ENCODE results near the gene PTTG2.

DNA sequence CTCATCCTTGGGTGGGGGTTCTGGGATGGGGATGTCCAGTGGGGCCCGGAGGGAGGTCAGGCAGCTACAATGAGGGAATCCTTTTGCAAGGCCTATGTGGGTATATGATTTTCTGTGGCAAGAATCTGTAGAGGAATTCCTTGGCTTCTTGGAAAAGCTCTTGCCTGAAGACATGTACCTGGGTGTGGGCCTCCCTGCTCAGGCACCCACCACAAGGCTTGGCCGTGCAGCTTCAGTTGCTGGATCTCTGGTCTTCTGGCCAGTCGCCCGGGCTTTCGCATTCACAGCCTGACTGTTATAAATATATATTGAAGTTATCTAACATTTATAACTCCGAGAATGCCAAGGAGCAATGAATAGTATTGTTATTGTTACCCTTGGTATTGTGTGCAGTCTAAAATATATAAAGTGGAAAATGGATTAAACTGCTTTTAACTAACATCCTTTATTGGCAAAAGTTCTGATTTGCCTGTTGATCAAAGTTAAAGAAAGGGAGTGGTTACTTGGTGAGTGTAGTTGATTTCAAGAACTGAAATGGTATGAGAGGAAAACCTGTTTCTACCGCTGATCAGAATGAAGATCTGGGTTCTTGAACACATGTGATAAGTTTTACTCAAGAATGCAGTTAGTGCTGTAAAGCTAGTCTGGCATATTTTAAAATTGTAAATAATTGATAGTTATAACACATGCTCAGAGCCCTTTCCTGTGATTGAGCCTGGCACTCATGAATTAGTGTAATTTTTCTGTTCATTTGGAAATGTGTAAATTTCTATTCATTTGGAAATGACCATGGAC, 36.0 kb downstream of the PTTG2 start:
- TF ChIP-seq YY1 (IDR thresholded peaks at IDR 0.05; ENCODE audit: low read depth) (no peak), EP300 (IDR thresholded peaks at IDR 0.05; ENCODE audit: borderline replicate concordance in 1 of 2, low read depth in 1 of 2, low read length in 1 of 2) (no peak), FOSL2 (IDR thresholded peaks at IDR 0.05; ENCODE audit: borderline replicate concordance, low read depth) (no peak), POLR2AphosphoS5 (IDR thresholded peaks at IDR 0.05; ENCODE audit: low read depth, low read length) (no peak), TEAD4 (IDR thresholded peaks at IDR 0.05; ENCODE audit: borderline replicate concordance, insufficient read depth) (no peak), MXI1 (IDR thresholded peaks at IDR 0.05; ENCODE audit: low read depth, low read length) (no peak), EZH2phosphoT487 (IDR thresholded peaks at IDR 0.05; ENCODE audit: borderline replicate concordance, low read depth) (no peak), JUND (IDR thresholded peaks at IDR 0.05) (no peak)
- TF ChIP-seq, protein P1, sequence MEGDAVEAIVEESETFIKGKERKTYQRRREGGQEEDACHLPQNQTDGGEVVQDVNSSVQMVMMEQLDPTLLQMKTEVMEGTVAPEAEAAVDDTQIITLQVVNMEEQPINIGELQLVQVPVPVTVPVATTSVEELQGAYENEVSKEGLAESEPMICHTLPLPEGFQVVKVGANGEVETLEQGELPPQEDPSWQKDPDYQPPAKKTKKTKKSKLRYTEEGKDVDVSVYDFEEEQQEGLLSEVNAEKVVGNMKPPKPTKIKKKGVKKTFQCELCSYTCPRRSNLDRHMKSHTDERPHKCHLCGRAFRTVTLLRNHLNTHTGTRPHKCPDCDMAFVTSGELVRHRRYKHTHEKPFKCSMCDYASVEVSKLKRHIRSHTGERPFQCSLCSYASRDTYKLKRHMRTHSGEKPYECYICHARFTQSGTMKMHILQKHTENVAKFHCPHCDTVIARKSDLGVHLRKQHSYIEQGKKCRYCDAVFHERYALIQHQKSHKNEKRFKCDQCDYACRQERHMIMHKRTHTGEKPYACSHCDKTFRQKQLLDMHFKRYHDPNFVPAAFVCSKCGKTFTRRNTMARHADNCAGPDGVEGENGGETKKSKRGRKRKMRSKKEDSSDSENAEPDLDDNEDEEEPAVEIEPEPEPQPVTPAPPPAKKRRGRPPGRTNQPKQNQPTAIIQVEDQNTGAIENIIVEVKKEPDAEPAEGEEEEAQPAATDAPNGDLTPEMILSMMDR (IDR thresholded peaks at IDR 0.05) = no peak
- TF ChIP-seq, protein P2, sequence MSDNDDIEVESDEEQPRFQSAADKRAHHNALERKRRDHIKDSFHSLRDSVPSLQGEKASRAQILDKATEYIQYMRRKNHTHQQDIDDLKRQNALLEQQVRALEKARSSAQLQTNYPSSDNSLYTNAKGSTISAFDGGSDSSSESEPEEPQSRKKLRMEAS (IDR thresholded peaks at IDR 0.05; ENCODE audit: low read depth) = no peak
- TF ChIP-seq, protein P3, sequence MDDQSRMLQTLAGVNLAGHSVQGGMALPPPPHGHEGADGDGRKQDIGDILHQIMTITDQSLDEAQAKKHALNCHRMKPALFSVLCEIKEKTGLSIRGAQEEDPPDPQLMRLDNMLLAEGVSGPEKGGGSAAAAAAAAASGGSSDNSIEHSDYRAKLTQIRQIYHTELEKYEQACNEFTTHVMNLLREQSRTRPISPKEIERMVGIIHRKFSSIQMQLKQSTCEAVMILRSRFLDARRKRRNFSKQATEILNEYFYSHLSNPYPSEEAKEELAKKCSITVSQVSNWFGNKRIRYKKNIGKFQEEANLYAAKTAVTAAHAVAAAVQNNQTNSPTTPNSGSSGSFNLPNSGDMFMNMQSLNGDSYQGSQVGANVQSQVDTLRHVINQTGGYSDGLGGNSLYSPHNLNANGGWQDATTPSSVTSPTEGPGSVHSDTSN (IDR thresholded peaks at IDR 0.05) = no peak
- TF ChIP-seq, protein P4, sequence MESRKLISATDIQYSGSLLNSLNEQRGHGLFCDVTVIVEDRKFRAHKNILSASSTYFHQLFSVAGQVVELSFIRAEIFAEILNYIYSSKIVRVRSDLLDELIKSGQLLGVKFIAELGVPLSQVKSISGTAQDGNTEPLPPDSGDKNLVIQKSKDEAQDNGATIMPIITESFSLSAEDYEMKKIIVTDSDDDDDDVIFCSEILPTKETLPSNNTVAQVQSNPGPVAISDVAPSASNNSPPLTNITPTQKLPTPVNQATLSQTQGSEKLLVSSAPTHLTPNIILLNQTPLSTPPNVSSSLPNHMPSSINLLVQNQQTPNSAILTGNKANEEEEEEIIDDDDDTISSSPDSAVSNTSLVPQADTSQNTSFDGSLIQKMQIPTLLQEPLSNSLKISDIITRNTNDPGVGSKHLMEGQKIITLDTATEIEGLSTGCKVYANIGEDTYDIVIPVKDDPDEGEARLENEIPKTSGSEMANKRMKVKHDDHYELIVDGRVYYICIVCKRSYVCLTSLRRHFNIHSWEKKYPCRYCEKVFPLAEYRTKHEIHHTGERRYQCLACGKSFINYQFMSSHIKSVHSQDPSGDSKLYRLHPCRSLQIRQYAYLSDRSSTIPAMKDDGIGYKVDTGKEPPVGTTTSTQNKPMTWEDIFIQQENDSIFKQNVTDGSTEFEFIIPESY (IDR thresholded peaks at IDR 0.05; ENCODE audit: borderline replicate concordance, low read depth) = no peak

Data from SK-N-SH (cell line).